Ovary (tissue), 9 donors: ENCODE measurements around the gene KRTAP10-6. TPM values are rescaled to one million over a fixed set of nuclear protein-coding genes. Genes with fewer than 3 reads are reported as not detected.
"Not testable (repeated sequence)": the region's sequence is repeated elsewhere in the genome, so short reads cannot be mapped to it uniquely, and the experiment has no call there.

Source experiments
- DNase-seq, 5 donors: peaks; one replicate each; pipeline ENCODE4 v3.0.0-alpha.2; 2019 to 2020
- H3K27ac ChIP-seq, 2 donors: fragments of 200-600 bp; one replicate each; pipeline versions ENCODE4 v1.5.1 to v1.8.0; 2019 to 2022
- H3K27me3 ChIP-seq: fragments of 200-600 bp; one replicate; pipeline ENCODE4 v1.8.0; 2022
- H3K36me3 ChIP-seq: fragments of 200-600 bp; sonication (generic); one replicate; pipeline ENCODE4 v1.5.1; 2019
- H3K4me1 ChIP-seq: one replicate; pipeline ENCODE4 v1.8.1; 2013; ENCODE audit warnings: mild to moderate bottlenecking, moderate library complexity; ENCODE audit not compliant: insufficient read depth
- H3K4me3 ChIP-seq: fragments of 200-600 bp; sonication (generic); one replicate; pipeline ENCODE4 v1.5.1; 2017
- H3K9me3 ChIP-seq, 2 donors: fragments of 200-600 bp in 1 of 2; sonication (generic) in 1 of 2; one replicate each; pipeline versions ENCODE4 v1.5.1 to v1.8.1; 2013 to 2019; ENCODE audit warnings: mild to moderate bottlenecking in 1 of 2, moderate library complexity in 1 of 2
- EP300 ChIP-seq: sonication (generic); formaldehyde crosslinking; IDR thresholded peaks from one replicate; pipeline ENCODE4 v1.6.1; 2017; ENCODE audit warnings: antibody characterized with exemption
- POLR2A ChIP-seq: fragments of 450-650 bp; IDR thresholded peaks from one replicate; pipeline ENCODE4 v1.6.1; 2017; ENCODE audit warnings: antibody characterized with exemption, mild to moderate bottlenecking, moderate library complexity
- WGBS, 3 donors: extraction: QIAGEN DNeasy Blood & Tissue Kit in 1 of 3; methylation state at CpG; one replicate each; pipeline versions ENCODE4 v1.1.5 to v1.1.7; 2013 to 2017; 5-methylcytosine and 5-hydroxymethylcytosine counted together
- intact Hi-C, 4 donors: fragments of 100-400 bp; cut with DNase I; formaldehyde crosslinking; loops; one replicate each; pipeline versions ENCODE4 v1.11.0 to v1.15.1; 2022 to 2023
- polyA plus RNA-seq, 2 donors: library from polyadenylated mRNA; stranded (reverse); fragments of 200-250 nt in 1 of 2; fragments of 350-450 nt in 1 of 2; fragmentation: Illumina TruSeq in 1 of 2; extraction: RNeasy Lipid Tissue Mini Kit (QIAGEN cat#74804) in 1 of 2; gene quantifications; one replicate each; pipeline ENCODE4 v1.2.3, GENCODE V29; 2013 to 2014
- total RNA-seq, 7 donors: library from RNA; depleted of rRNA in 2 of 7; stranded (reverse); fragments of >200 nt in 2 of 7; fragmentation: NEBNext Ultra II Directional in 3 of 7; extraction: Animal tissue kit (Norgen Biotek cat#: 25700) in 3 of 7; gene quantifications; one replicate each; pipeline versions ENCODE4 v1.1.0 to v1.2.4, GENCODE V29; 2016 to 2023
- TF ChIP-seq, protein P1 (sequence below), 3 donors: fragments of 450-650 bp in 2 of 3; fragments of 200-600 bp in 1 of 3; IDR thresholded peaks; one replicate each; pipeline versions ENCODE4 v1.5.1 to v1.8.0; 2016 to 2022; ENCODE audit warnings: antibody characterized with exemption in 3 of 3, mild to moderate bottlenecking in 1 of 3
- donor health status: DM: no; HTN: no; CAD: no; lungs with moderate emphysema.
- donor health status: DM: no; HTN: no; CAD: no.
- donor health status: Bipolar disorder and iron deficiency.
- donor health status: DM: yes; HTN: yes; CAD: no.
- donor health status: DM: no; HTN: no; CAD: no.
- donor health status: DM: yes; HTN: yes; CAD: no.

Gene KRTAP10-6
- total and polyA plus RNA-seq, 9 donors, result not detected

DNA sequence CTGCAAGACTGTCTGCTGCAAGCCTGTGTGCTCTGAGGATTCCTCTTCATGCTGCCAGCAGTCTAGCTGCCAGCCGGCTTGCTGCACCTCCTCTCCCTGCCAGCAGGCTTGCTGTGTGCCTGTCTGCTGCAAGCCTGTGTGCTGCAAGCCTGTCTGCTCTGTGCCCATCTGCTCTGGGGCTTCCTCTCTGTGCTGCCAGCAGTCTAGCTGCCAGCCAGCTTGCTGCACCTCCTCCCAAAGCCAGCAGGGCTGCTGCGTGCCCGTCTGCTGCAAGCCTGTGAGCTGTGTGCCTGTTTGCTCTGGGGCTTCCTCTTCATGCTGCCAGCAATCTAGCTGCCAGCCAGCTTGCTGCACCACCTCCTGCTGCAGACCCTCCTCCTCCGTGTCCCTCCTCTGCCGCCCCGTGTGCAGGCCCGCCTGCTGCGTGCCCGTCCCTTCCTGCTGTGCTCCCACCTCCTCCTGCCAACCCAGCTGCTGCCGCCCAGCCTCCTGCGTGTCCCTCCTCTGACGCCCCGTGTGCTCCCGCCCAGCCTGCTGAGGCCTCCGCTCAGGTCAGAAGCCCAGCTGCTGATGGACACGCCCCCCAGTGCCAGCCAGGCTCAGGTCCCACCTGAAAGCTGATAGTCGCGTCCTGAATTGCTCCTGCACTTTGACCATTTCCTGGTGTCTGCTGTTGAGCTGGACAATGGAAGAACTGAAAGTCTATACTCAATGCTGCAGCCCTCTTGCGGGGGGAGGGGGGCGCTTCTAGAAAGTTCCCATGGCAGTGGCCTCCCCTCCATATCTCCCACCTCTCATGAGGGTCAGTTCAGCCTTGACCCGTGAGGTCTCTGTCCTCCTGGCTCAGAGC lies 17.6 kb downstream of the KRTAP10-6 start:
- Histone ChIP-seq H3K4me1 (no peaks in the 10 kb centered on the region), H3K36me3 (no peaks in the 10 kb centered on the region), H3K27ac (no peak overlapping the region), H3K4me3 (no peak overlapping the region), H3K9me3 (no peaks in the 10 kb centered on the region), H3K27me3 (no peaks in the 10 kb centered on the region)
- intact Hi-C loops, result no loop called here
- 26 to 30% (median 29%) methylated on average over 20 to 21 of the region's 21 CpGs for WGBS, 3 donors
- no peak for TF ChIP-seq EP300
- TF ChIP-seq POLR2A, result no peak
- TF ChIP-seq, protein P1, sequence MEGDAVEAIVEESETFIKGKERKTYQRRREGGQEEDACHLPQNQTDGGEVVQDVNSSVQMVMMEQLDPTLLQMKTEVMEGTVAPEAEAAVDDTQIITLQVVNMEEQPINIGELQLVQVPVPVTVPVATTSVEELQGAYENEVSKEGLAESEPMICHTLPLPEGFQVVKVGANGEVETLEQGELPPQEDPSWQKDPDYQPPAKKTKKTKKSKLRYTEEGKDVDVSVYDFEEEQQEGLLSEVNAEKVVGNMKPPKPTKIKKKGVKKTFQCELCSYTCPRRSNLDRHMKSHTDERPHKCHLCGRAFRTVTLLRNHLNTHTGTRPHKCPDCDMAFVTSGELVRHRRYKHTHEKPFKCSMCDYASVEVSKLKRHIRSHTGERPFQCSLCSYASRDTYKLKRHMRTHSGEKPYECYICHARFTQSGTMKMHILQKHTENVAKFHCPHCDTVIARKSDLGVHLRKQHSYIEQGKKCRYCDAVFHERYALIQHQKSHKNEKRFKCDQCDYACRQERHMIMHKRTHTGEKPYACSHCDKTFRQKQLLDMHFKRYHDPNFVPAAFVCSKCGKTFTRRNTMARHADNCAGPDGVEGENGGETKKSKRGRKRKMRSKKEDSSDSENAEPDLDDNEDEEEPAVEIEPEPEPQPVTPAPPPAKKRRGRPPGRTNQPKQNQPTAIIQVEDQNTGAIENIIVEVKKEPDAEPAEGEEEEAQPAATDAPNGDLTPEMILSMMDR (IDR thresholded peaks at IDR 0.05), result no peak
- DNase-seq, result no peak

DNA sequence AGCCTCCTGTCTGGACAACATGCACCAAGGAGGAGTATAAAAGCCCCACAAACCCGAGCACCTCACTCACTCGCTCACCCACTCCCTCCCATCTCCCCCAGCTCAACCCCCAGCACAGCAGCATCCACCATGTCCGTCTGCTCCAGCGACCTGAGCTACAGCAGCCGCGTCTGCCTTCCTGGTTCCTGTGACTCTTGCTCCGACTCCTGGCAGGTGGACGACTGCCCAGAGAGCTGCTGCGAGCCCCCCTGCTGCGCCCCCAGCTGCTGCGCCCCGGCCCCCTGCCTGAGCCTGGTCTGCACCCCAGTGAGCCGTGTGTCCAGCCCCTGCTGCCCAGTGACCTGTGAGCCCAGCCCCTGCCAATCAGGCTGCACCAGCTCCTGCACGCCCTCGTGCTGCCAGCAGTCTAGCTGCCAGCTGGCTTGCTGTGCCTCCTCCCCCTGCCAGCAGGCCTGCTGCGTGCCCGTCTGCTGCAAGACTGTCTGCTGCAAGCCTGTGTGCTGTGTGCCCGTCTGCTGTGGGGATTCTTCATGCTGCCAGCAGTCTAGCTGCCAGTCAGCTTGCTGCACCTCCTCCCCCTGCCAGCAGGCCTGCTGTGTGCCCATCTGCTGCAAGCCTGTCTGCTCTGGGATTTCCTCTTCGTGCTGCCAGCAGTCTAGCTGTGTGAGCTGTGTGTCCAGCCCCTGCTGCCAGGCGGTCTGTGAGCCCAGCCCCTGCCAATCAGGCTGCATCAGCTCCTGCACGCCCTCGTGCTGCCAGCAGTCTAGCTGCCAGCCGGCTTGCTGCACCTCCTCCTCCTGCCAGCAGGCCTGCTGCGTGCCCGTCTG lies 18.5 kb downstream of the KRTAP10-6 start, which contains the start of gene KRTAP10-4:
TSS of gene KRTAP10-4 (plus strand) at position 100 of the 827 bp plus-strand sequence. CDS start at position 130, 30 bp downstream.
- H3K4me3 ChIP-seq, intact Hi-C loops, H3K9me3 ChIP-seq, H3K36me3 ChIP-seq, H3K27ac ChIP-seq, DNase-seq, H3K4me1 ChIP-seq, H3K27me3 ChIP-seq: not testable (repeated sequence)
- 47 to 61% (median 47%) methylated on average over 13 to 22 of the region's 25 CpGs for WGBS, 3 donors

DNA sequence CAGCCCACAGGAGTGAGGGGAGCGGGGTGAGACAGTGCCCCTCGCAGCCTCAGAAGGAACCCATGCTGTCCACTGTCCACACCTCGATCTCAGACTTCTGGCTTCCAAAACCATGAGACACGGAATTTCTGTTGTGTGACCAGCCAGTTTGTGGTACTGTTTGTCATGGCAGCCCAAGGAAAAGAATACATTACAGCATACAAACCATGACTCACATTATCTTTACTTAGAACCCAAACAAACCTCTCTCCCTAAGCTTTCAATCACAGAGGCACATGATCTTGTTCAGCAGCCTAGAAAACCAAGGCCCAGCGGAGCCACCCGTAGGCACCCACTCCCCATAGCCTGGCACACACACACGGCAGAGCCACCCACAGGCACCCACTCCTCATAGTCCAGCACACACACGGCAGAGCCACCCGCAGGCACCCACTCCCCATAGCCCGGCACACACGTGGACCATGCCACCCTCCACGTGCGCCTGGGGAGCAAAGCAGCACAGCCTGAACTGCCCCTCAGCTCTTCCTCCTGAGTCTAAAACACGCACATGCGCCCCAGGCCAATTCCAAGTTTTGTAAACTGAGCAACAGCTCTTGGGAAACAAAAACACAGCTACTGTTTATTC lies 19.2 kb downstream of the KRTAP10-6 start:
- no peak for DNase-seq
- H3K4me1 ChIP-seq, result no peaks in the 10 kb centered on the region
- H3K27ac ChIP-seq, result no peak overlapping the region
- no peak overlapping the region for H3K4me3 ChIP-seq
- intact Hi-C loops, result no loop called here
- no peak for TF ChIP-seq POLR2A
- TF ChIP-seq, protein P1 (IDR thresholded peaks at IDR 0.05), result no peak
- TF ChIP-seq EP300, result no peak
- no peaks in the 10 kb centered on the region for H3K36me3 ChIP-seq
- no peaks in the 10 kb centered on the region for H3K9me3 ChIP-seq
- WGBS, 3 donors, result 64 to 77% (median 73%) methylated on average over 15 of the region's 15 CpGs
- H3K27me3 ChIP-seq, result no peaks in the 10 kb centered on the region

DNA sequence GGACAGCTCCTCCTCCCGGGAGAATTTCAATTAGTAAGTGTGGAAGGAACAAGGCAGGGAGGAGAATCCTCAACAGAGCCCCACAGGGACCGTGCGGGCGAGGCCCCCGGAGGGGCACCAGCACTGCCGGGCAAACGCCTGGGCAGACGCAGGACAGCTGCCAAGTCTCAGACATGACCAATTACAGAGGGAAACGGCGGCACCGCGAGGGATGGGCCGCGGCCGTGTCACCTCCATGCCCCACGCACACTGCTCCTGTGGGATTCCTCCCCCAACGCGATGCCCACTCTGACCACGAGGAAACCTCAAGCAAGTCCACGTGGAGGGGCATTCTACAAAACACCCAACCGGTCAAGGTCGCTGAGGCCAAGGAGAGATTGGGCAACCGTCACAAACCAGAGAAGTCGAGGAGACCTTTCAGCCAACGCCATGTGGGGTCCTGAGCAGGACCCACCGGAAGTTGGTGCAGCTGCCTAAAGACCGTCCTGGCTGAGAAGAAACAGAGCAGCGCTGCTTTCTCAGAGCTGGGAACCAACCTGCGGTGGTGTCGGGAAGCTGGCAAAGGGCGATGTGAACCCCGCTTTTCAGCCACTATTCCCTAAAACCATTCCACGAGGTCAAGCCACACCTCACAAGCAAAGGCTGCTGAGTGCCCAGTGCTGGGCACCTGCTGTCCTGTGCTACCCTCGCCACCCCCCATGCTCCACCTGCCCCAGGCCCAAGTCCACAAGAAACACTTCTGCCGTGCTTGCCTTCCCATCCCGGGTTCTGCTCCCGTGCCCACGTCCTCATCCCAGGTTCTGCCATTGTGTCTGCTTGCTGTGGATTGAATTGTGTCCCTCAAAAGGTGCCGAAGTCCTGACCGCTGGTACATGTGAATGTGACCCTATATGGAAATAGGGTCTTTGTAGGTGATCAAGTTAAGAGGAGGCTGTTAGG lies 20.2 kb downstream of the KRTAP10-6 start:
- 88 to 92% (median 88%) methylated on average over 40 of the region's 40 CpGs for WGBS, 3 donors
- Histone ChIP-seq H3K4me3 (no peak overlapping the region), H3K27ac (no peak overlapping the region), H3K9me3 (no peaks in the 10 kb centered on the region), H3K36me3 (no peaks in the 10 kb centered on the region), H3K4me1 (no peaks in the 10 kb centered on the region), H3K27me3 (no peaks in the 10 kb centered on the region)
- no peak for DNase-seq
- intact Hi-C loops, result no loop called here
- TF ChIP-seq, protein P1 (IDR thresholded peaks at IDR 0.05), result no peak
- TF ChIP-seq EP300, result no peak
- TF ChIP-seq POLR2A, result no peak
